Endothelial cell of umbilical vein (primary cell): ENCODE measurements around the gene ATXN7L1. TPM values are rescaled to one million over a fixed set of nuclear protein-coding genes. Genes with fewer than 3 reads are reported as not detected.

Source experiments
- BruUV-seq: library from RNA; stranded (reverse); fragments of 400-500 nt; replicated peaks from 2 replicates; lab custom pipeline; 2021; lab: Mats Ljungman, UMichigan
- CTCF ChIA-PET: fragments of 300-600, 350-600 bp; sonication (Branson Sonifier 250); formaldehyde crosslinking; loops from one replicate; lab custom pipeline; 2021; ENCODE audit warnings: antibody characterized with exemption, inconsistent platforms; lab: Charles Lee
- POLR2A ChIA-PET: fragments of 300-600, 350-600 bp; sonication (Branson Sonifier 250); formaldehyde crosslinking; loops from one replicate; lab custom pipeline; 2021; ENCODE audit warnings: antibody characterized with exemption, inconsistent platforms; lab: Charles Lee
- DNase-seq: peaks from one replicate; pipeline ENCODE4 v3.0.0-alpha.2; 2011; ENCODE audit warnings: low read depth, low spot score
- FAIRE-seq: peaks from 2 replicates; lab custom pipeline; 2011; peaks lifted over from hg19 to GRCh38; lab: Jason Lieb, UNC
- H2AFZ ChIP-seq: 2 replicates; pipeline ENCODE4 v1.6.0; 2012; ENCODE audit warnings: low read depth, low read length, control low read depth, inconsistent platforms
- H3K27ac ChIP-seq: 2 replicates; pipeline ENCODE4 v1.5.1; 2011; ENCODE audit warnings: low read depth, mild to moderate bottlenecking, control low read depth, low read length, moderate library complexity; ENCODE audit not compliant: insufficient read depth
- H3K27me3 ChIP-seq, 2 experiments: 2 replicates each; pipeline versions ENCODE4 v1.6.0 to v1.6.1; 2011; ENCODE audit warnings: low read length in 2 of 2, mixed read lengths in 1 of 2; ENCODE audit not compliant: control insufficient read depth in 2 of 2, insufficient read depth in 2 of 2
- H3K36me3 ChIP-seq, 2 experiments: 2 replicates in 1 of 2; 3 replicates in 1 of 2; pipeline ENCODE4 v1.5.1; 2011; ENCODE audit warnings: low read length in 2 of 2, mild to moderate bottlenecking in 1 of 2, moderate library complexity in 1 of 2; ENCODE audit not compliant: control insufficient read depth in 2 of 2, insufficient read depth in 2 of 2; ENCODE audit errors: extremely low read depth in 1 of 2
- H3K4me1 ChIP-seq: 3 replicates; pipeline ENCODE4 v1.5.1; 2011; ENCODE audit warnings: mild to moderate bottlenecking, low read length; ENCODE audit not compliant: control insufficient read depth, insufficient read depth; ENCODE audit errors: extremely low read depth
- H3K4me2 ChIP-seq: 2 replicates; pipeline ENCODE4 v1.6.1; 2011; ENCODE audit warnings: low read length, control low read depth, mixed read lengths; ENCODE audit not compliant: insufficient read depth
- H3K4me3 ChIP-seq, 3 experiments: fragments of 200-600 bp in 1 of 3; sonication (generic), shearing (Covaris generic) in 1 of 3; replicated peaks in 1 of 3; 2 replicates each; pipeline ENCODE4 v1.5.1; 2011 to 2016; ENCODE audit warnings: control low read depth in 3 of 3, low read length in 3 of 3, mild to moderate bottlenecking in 2 of 3, inconsistent platforms in 1 of 3, low read depth in 1 of 3, moderate library complexity in 1 of 3; ENCODE audit not compliant: insufficient read depth in 1 of 3
- H3K79me2 ChIP-seq: 2 replicates; pipeline ENCODE4 v1.6.0; 2012; ENCODE audit warnings: low read length, inconsistent platforms; ENCODE audit not compliant: control insufficient read depth, insufficient read depth
- H3K9ac ChIP-seq: replicated peaks from 2 replicates; pipeline ENCODE3; 2011; ENCODE audit warnings: low read length, control low read depth; ENCODE audit not compliant: insufficient read depth; ENCODE audit errors: extremely low read depth
- H3K9me1 ChIP-seq: replicated peaks from 3 replicates; pipeline ENCODE4 v1.6.0; 2011; ENCODE audit warnings: mild to moderate bottlenecking, low read length; ENCODE audit not compliant: control insufficient read depth, insufficient read depth; ENCODE audit errors: extremely low read depth
- H3K9me3 ChIP-seq: replicated peaks from 2 replicates; pipeline ENCODE4 v1.5.1; 2012; ENCODE audit warnings: low read length, inconsistent platforms; ENCODE audit not compliant: control insufficient read depth, insufficient read depth
- H4K20me1 ChIP-seq: replicated peaks from 2 replicates; pipeline ENCODE3; 2011; ENCODE audit warnings: mild to moderate bottlenecking, low read length; ENCODE audit not compliant: control insufficient read depth, insufficient read depth; ENCODE audit errors: extremely low read depth
- EZH2 ChIP-seq: IDR thresholded peaks from 2 replicates; pipeline ENCODE4 v1.6.1; 2012; ENCODE audit warnings: borderline replicate concordance, low read depth, mild to moderate bottlenecking, moderate library complexity, low read length, inconsistent platforms; ENCODE audit not compliant: severe bottlenecking
- FOS ChIP-seq: IDR thresholded peaks from 2 replicates; pipeline ENCODE4 v1.6.1; 2011; ENCODE audit warnings: mild to moderate bottlenecking, low read length, moderate library complexity, borderline replicate concordance; ENCODE audit not compliant: insufficient read depth
- GATA2 ChIP-seq: IDR thresholded peaks from 2 replicates; pipeline ENCODE4 v1.7.0; 2011; ENCODE audit warnings: low read depth, mild to moderate bottlenecking, moderate library complexity, mixed read lengths, low read length; ENCODE audit not compliant: insufficient read length, insufficient read depth
- JUN ChIP-seq: IDR thresholded peaks from 2 replicates; pipeline ENCODE4 v1.6.1; 2011; ENCODE audit warnings: borderline replicate concordance, low read depth; ENCODE audit not compliant: insufficient read length, insufficient read depth
- MYC ChIP-seq: IDR thresholded peaks from one replicate; pipeline ENCODE4 v1.6.1; 2011; ENCODE audit warnings: mild to moderate bottlenecking, low read depth, low read length
- POLR2A ChIP-seq: IDR thresholded peaks from 2 replicates; pipeline ENCODE4 v1.6.1; 2012; ENCODE audit warnings: low read depth, mild to moderate bottlenecking, control low read depth, low read length
- POLR2AphosphoS5 ChIP-seq: IDR thresholded peaks from 2 replicates; pipeline ENCODE4 v1.6.1; 2012; ENCODE audit warnings: low read depth, mild to moderate bottlenecking, control low read depth, low read length, moderate library complexity; ENCODE audit not compliant: insufficient read depth
- dilution Hi-C: fragments of 300-500 bp; cut with MboI; formaldehyde crosslinking; loops from one replicate; pipeline ENCODE4 v1.15.0; 2019; ENCODE audit warnings: low sequenced_read_pairs; ENCODE audit not compliant: extremely low pct_ligation_motif_present
- intact Hi-C: fragments of 100-400 bp; cut with micrococcal nuclease; formaldehyde crosslinking; loops from one replicate; pipeline ENCODE4 v1.10.0; 2022
- polyA plus RNA-seq, 4 experiments: library from polyadenylated mRNA; depleted of rRNA in 3 of 4; stranded (reverse) in 3 of 4; unstranded in 1 of 4; fragments of >200 nt; gene quantifications; 2 replicates each; pipeline versions ENCODE4 v1.2.1 to v1.2.3, GENCODE V29; 2011 to 2012; ENCODE audit warnings: missing spikeins in 1 of 4
- total RNA-seq: library from RNA; stranded (reverse); gene quantifications from 2 replicates; pipeline ENCODE4 v1.2.3, GENCODE V29; 2021
- TF ChIP-seq, protein P1 (sequence below), 2 donors: IDR thresholded peaks; 1 replicate in 1 of 2; 2 replicates in 1 of 2; pipeline ENCODE4 v1.5.1; 2011; ENCODE audit warnings: low read length in 2 of 2, mild to moderate bottlenecking in 2 of 2, moderate library complexity in 2 of 2, control low read depth in 1 of 2, inconsistent platforms in 1 of 2, low read depth in 1 of 2; ENCODE audit not compliant: insufficient read depth in 1 of 2; ENCODE audit errors: extremely low read depth in 1 of 2
- TF ChIP-seq, protein P2 (sequence below): IDR thresholded peaks from 2 replicates; pipeline ENCODE4 v1.6.1; 2011; ENCODE audit not compliant: insufficient read depth, insufficient read length

ATXN7L1 gene
- total and polyA plus RNA-seq, 2 donors (not counting 3 experiments of a cell fraction or from before 2014, with no cell fraction given) = 4.6 to 15.6 TPM

DNA sequence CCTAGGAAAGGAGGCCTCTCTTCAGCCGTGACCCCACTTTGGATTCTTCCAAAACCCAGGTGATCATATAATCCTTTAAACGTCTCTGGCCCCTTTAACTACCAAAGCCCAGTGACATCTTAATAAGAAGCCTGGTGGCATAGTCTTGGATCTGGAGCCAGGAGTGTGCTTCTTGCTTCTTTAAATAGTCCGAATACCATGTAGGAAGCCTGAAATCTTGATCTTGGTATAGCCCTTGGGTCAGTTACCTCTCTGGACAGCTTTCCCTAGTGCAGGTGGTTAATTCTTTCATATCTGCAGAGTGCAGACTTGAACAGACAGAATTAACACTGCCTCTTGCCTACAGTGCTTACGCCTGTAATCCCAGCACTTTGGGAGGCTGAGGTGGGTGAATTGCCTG lies 156.5 kb downstream of the ATXN7L1 start:
- DNase-seq (no peak), FAIRE-seq (no peak)
- H3K4me3 ChIP-seq = no peak overlapping the region
- no peaks in the 10 kb centered on the region for H3K9me1 ChIP-seq
- H3K9ac ChIP-seq = no peak overlapping the region
- POLR2A ChIA-PET = no interaction called here
- H3K9me3 ChIP-seq = no peaks in the 10 kb centered on the region
- no peak overlapping the region for H2AFZ ChIP-seq
- H4K20me1 ChIP-seq = no peaks in the 10 kb centered on the region
- CTCF ChIA-PET = no interaction called here
- H3K4me1 ChIP-seq = no peaks in the 10 kb centered on the region
- H3K79me2 ChIP-seq = no peaks in the 10 kb centered on the region
- intact Hi-C loops (no loop called here), dilution Hi-C loops (no loop called here)
- H3K36me3 ChIP-seq = no peaks in the 10 kb centered on the region
- no TSS peak for BruUV-seq
- H3K27me3 ChIP-seq = no peaks in the 10 kb centered on the region
- TF ChIP-seq JUN (no peak), MYC (no peak), FOS (no peak), POLR2A (no peak), POLR2AphosphoS5 (no peak), EZH2 (no peak), GATA2 (no peak)
- TF ChIP-seq, protein P1, sequence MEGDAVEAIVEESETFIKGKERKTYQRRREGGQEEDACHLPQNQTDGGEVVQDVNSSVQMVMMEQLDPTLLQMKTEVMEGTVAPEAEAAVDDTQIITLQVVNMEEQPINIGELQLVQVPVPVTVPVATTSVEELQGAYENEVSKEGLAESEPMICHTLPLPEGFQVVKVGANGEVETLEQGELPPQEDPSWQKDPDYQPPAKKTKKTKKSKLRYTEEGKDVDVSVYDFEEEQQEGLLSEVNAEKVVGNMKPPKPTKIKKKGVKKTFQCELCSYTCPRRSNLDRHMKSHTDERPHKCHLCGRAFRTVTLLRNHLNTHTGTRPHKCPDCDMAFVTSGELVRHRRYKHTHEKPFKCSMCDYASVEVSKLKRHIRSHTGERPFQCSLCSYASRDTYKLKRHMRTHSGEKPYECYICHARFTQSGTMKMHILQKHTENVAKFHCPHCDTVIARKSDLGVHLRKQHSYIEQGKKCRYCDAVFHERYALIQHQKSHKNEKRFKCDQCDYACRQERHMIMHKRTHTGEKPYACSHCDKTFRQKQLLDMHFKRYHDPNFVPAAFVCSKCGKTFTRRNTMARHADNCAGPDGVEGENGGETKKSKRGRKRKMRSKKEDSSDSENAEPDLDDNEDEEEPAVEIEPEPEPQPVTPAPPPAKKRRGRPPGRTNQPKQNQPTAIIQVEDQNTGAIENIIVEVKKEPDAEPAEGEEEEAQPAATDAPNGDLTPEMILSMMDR (IDR thresholded peaks at IDR 0.05; ENCODE audit: extremely low read depth in 1 of 2, insufficient read depth in 1 of 2, low read depth in 1 of 2, low read length in 2 of 2) = no peak
- TF ChIP-seq, protein P2, sequence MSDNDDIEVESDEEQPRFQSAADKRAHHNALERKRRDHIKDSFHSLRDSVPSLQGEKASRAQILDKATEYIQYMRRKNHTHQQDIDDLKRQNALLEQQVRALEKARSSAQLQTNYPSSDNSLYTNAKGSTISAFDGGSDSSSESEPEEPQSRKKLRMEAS = no peak
- no peak overlapping the region for H3K4me2 ChIP-seq
- H3K27ac ChIP-seq = no peak overlapping the region
